Islet of Langerhans (tissue), 1 donor: ENCODE results near the gene GLYATL3.

Source experiments
- FAIRE-seq: peaks from one replicate; lab custom pipeline; 2011; peaks lifted over from hg19 to GRCh38; lab: Jason Lieb, UNC

Gene GLYATL3

DNA sequence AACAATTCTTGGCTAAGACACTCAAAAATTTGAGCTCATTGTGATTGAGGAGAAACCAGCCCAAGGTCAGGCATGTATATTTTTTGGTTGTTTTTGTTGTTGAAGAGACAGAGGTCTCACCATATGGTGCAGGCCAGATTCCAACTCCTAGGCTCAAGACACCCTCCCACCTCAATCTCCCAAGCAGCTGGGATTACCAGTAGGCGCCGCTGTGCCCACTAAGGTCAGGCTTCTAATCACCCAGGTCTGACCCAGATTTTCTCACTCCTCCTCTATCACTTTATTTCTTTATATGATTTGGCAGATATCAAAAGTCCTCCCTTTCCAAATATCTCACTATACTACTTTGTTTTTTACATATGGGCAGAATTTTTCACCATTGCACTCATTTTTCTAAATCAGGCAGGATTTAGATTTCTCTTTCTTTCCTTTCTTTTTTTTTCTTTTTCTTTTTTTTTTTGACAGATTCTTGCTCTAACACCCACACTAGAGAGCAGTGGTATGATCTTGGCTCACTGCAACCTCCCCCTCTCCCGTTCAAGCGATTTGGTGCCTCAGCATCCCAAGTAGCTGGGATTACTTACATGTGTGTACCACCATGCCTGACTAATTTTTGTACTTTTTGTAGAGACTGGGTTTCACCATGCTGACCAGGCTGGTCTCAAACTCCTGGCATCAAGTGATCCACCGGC, 49.0 kb downstream of the GLYATL3 start:
- no peak for FAIRE-seq

DNA sequence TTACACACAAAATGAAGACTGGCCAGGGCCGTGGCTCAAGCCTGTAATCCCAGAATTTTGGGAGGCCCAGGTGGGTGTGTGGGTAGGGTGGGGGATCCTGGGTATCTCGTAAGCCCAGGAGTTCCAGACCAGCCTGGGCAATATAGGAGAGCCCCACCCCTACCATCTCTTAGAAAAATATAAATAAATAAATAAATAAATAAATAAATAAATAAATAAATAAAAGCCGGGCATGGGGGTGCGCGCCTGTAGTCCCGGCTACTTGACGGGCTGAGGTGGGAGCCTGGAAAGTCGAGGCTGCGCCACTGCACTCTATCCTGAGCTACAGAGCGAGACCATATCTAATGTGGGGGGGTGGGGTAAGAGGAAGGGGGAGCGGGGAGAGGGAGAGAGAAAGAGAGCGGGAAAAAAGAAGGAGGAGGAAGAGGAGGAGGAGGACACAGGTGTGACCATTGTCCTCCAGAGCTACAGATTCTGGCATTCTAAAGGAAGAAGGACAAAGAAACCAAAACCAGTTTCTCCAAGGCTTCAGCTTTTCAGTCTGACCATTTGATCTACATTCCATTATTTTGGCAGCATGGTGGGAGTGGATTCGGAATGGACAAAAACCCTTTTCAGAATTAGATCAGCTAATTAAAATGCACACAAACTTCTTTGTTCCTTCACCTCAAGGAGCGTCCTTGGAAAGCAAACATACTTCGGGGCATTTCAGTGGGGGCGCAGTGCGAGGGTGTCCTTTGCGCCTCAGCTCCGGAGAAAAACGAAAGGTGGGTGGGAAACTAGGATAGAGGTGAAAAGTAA, 50.2 kb downstream of the GLYATL3 start:
- FAIRE-seq, result no peak

DNA sequence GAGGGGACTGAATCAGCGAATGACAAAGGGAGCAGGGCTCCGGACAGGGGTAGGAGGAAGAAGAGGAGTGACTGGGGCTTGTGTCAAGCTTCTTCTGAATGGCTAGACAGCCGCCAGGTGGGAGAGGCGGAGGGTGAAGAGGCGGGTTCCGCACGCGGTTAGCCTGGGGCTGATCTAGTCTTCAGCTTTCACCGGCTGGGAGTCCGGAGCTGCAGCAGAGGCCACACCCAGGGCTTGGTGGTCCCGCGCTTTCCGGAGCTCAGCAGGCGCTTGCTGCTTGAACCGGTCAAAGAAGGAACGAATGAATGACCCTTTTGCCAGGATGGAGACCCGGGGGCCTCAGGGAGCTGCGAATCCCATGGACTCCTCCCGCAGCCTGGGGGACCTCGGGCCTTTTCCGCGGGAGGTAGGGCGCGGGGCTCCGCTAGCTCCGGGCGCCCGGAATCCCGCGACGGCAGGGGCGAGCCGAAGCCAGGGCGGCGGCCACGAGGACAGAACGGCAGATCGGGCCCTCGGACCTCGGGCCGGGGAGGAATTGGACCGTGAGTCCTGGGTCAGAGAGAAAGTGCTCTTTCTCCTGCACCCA, 50.9 kb downstream of the GLYATL3 start, which contains the start of gene C6orf141:
Gene C6orf141, plus strand, starts transcription at position 177 of the 586 bp plus-strand sequence. Its CDS starts 125 bp downstream, at position 302.
- no peak for FAIRE-seq

GRCh38 chr6:49551078-49551865, 51.5 kb downstream of the GLYATL3 start:
- no peak for FAIRE-seq

DNA sequence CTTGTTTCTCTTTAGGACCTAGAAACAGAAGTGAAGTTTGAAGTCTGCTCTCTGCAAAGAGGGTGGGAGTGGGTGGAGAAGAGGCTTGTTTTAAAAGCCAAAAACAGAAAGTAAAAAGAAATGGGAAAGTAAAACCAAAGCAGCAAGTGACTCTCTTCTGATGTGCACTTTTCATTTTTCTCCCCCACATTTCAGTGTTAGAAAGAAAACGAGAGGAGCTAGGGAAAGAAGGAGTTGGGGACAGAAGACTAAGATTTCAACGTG, 52.1 kb downstream of the GLYATL3 start:
- FAIRE-seq, result no peak

- no peak for FAIRE-seq
Measured at GRCh38 chr6:49552596-49552995, 52.9 kb downstream of the GLYATL3 start.

- no peak for FAIRE-seq
Measured at GRCh38 chr6:49553384-49553783, 53.7 kb downstream of the GLYATL3 start.

GRCh38 chr6:49555951-49556350, 56.2 kb downstream of the GLYATL3 start:
- FAIRE-seq, result peak; percentile 49

DNA sequence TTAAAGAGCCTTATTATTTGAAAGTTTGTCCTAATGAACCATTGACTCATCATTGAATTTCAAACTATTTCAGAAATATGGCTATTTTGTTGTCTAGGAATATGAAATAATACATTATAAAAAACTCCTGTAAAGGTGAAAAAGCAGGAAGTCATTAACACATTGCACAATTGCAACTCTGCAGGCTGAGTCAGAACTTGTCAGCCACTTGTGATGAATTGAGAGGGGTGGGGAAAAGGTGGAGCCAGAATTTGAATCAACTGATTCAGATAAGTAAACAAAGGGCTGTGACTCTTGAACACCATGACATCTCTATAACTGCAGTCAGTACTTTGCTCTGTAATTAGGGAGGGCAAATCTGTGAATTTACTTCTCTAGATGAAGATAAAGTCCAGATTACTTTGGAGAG, 56.7 kb downstream of the GLYATL3 start:
- FAIRE-seq, result peak; percentile 82

DNA sequence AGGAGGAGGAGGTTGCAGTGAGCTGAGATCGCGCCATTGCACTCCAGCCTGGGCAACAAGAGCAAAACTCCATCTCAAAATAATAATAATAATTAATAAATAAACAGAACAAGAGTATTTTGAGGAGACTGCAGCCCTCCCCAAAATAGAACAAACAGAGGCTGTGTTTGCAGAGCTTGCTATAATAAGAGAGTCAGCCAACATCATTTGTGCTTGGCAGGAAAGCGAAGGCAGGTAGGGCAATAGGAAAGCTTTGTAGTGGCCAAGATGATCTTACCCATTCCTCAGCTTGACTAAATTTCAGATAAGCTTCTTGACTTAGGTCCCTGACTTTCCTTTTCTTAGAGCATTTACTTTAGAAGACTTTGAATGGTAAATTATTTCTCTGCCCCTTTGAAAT, 57.5 kb downstream of the GLYATL3 start:
- no peak for FAIRE-seq

- FAIRE-seq, result no peak
Measured at GRCh38 chr6:49558238-49558637, 58.5 kb downstream of the GLYATL3 start.

DNA sequence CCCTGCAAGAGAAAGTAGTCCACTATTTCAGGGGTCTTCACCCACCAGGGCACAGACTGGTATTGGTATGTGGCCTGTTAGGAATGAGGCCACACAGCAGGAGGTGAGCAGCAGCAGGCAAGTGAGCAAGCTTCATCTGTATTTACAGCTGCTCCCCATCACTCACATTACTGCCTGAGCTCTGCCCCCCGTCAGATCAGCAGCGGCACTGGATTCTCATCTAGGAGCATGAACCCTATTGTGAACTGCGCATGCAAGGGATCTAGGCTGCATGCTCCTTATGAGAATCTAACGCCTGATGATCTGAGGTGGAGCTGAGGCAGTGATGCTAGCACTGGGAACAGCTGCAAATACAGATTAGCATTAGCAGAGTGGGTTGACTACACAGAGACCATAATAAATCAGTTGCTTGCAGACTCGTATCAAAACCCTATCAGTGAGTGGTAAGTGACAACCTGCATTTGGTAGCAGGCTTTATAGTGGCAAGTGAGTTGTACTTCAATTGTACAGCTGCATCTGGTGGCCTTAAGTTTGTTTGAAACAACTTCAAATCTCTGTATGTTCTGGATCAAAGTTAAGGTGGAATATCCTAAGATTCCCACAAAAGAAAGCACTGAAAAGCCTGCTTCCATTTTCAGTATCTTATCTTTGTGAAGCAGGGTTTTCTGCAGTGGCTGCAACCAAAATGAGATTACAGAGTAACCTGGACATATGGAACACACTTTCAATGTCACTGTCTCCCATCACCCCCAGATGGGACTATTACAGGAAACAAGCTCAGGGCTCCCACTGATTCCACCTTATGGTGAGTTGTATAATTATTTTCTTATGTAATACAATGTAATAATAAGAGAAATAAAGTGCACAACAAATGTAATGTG, 63.5 kb downstream of the GLYATL3 start:
- no peak for FAIRE-seq

- no peak for FAIRE-seq
Measured at GRCh38 chr6:49564552-49564951, 64.8 kb downstream of the GLYATL3 start.

DNA sequence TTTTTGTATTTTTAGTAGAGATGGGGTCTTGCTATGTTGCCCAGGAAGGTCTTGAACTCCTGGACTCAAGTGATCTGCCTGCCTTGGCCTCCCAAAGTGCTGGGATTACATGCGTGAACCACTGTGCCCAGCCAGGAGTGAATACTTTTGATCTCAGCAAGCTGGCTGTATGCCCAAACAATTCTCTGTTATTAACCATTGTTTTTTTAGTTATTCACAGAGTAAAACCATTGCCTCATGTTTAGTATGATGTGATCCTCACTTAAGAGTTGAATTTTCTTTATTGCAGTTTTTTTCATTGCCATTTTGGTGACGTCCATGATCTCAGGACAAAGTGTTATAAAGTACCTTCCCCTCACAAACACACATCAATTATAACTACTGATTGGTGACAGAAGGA, 65.5 kb downstream of the GLYATL3 start:
- FAIRE-seq, result no peak

DNA sequence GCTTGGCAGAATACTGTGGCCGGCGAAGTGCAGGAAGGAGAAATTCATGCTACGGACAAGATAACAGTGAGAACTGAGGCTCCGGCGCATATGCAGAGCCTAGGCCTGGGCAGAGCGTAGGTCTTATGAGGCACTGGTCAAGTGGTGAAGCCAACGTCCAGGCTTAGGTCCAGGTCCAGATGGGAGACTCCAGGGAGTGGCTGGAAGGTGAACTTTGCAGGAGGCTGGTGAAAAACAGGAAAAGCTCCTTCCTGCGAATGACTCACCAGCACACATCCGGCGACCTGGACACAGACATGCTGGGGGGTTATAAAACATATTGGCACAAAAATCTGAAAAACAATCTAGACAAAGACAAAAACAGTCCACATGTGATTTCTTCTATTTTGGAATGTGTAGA, 66.1 kb downstream of the GLYATL3 start:
- no peak for FAIRE-seq

DNA sequence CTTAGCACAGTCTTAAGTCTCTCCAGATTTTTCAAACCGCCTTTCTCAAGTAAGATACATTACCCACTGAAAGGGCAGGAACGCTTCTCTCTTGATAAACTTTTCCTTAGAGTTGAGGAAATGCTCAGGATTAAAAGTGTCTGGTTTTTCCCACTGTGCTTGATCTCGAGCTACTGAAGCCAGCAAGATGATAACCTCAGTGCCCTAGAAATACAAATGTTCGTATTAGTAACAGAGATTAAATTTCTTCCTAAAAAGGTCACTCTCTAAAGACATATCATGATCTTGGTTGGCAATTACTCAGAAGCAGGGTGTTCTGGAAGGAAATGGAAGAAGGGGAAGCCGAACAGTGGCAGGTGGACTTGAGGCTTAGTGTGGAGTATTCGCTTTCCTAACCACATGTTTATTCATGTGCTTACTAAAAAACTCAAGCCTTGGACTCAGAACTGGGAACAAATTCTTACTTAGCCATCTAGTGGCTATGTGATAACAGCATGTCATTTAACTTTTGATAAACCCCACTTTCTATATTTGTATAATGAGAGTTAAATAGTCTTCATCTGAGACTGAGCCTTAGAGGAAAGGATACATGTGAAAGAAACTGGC, 70.9 kb downstream of the GLYATL3 start:
- FAIRE-seq, result no peak

DNA sequence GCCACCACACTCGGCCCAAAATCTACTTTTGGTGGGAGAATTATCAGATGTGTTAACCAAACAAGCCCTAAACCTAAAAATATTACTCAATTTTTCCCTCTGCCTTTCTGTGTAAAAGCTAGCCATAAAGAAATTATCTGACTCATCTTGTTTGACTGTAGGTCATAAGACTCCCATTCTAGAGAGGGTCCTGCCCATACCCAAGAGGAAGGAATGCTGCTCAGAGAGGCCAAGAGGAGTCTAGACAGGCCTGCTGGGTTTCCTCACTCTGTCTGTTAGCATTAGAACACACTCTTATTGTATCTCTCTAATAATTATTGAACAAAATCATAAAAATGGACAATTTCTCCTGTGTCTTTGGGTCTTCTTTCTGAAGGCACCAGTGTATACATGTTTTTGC, 76.9 kb downstream of the GLYATL3 start:
- no peak for FAIRE-seq
